ENCODE results near the gene DOK7.
"Not testable (repeated sequence)": the region's sequence is repeated elsewhere in the genome, so short reads cannot be mapped to it uniquely, and the experiment has no call there.

DOK7 gene

DNA sequence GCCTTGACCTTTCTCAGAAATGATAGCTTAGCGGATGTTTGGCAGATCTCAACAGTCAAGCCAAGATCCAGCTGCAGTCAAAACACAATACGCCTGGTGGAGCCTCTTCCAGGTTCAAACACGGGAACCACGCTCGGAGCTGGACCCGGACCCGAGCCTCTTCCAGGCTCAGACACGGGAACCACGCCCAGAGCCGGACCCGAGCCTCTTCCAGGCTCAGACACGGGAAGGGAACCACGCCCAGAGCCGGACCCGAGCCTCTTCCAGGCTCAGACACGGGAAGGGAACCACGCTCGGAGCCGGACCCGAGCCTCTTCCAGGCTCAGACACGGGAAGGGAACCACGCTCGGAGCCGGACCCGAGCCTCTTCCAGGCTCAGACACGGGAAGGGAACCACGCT lies 48.5 kb downstream of the DOK7 start:
- not testable (repeated sequence) for DNase-seq

DNA sequence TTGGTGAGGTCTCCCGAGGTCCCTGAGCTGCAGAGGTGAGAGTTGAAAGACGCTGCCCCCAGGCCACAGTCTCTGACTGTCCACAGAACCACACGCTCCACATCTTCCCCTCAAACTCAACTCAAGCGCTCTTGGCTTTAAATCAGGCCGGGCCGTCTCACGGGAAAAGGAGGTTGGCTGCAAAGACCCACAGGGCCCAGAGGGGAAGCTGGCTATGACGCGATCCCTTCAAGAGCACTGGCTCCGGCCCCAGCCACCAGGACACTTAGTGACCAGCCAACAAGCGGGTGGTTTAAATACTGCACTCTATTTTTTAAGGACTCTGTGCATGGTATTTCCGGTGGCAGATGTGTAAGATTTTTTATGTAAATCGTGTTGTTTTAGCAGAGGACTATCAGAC lies 49.2 kb downstream of the DOK7 start:
- no peak for DNase-seq

DNA sequence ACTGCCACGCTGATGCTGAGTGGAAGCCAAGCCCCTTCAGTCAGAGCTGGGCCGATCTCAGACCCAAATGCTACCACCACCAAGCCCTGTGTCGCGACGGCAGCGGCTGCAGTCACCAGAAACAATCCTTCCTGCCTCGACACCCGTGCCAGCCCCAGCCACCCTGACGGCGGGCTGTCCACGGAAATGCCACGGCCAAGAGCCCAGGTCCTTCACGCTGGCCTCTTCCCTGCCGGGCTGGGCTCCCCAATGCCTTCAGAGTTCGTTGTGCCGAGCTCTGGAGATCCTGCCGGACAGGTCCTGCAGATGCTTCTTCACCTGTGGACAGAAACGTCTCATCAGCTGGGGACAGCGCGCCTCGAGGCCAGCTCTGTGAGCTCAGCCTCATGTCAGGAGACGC lies 49.6 kb downstream of the DOK7 start:
- DNase-seq, result no peak

DNA sequence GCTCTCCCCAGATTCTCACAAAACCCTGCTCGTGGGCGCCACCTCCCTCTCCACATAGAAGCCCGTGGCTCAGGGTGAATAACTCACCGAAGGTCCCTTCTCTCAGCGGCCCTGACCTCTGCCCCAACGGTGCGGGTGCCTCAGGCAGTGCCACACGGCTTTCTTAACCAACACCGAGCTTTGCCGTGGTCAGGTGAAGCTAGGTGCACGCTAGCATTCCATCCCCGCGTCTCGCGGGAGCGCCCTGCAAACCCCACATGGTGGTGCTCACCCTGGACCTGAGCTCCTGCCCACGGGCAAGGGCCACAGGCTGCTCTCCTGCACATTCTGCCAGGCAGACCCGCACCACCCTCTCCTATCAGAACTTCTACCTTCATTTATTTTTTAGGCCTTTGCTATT lies 50.7 kb downstream of the DOK7 start:
- no peak for DNase-seq

DNA sequence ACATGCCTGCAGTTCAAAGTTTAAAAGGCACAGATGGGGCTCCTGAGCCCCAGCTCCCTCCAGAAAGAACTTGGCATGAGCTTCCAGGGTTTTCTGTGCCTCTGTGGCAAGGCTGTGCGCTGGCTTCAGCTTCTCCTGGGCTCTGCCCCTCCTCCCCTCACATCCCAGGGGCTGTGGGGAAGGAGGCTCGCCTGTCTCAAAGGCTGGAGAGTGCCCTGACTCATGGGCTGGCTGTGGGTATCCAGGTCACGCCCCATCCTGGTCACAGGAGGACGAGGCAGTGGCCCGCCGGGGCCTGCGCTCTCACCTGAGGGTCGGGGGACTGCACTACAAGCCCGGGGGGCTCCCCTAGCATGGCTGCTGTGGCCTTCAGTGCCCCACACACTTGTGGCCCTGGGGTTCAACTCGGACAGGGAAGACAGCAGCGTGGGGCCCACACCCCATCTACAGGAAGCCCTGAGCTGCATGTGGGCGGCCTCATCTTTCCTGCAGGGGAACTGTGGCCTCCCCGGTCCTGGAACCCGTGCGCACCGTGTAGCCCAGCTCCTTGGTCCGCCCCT lies 51.2 kb downstream of the DOK7 start:
- no peak for DNase-seq

DNA sequence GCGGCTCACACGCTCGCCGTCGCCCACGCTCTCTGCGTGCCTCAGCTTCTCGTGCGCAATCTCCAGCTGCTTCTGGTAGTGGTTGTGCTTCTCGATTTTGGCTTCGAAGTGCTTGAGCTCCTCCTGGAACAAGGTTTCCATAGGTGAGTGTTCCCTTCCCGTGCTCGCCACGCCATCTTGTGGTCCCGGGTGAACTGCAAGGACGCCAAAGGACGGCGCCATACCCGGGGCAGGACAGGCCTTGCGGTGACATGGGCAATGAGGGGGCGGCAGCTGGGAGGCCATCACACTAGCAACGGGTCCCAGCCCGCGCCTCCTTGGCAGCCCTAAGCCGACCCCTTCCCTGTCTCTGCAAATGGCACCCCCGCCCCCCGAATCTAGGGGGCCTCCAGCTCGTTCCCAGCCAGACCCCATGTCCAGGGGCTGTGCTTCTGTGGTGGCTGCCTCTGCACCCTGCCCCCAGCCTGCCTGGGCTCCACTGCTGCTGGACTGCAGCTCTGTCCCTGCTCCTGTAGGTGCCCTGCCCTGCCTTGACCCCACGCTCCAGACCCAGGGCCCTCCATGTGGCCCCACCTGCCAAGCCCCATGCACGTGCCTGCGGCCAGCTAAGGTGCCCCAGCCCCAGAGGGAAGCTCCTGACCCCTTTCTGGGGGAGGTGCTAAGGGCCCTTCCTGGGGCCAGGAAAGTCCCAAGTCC lies 51.8 kb downstream of the DOK7 start:
- DNase-seq, result no peak

DNA sequence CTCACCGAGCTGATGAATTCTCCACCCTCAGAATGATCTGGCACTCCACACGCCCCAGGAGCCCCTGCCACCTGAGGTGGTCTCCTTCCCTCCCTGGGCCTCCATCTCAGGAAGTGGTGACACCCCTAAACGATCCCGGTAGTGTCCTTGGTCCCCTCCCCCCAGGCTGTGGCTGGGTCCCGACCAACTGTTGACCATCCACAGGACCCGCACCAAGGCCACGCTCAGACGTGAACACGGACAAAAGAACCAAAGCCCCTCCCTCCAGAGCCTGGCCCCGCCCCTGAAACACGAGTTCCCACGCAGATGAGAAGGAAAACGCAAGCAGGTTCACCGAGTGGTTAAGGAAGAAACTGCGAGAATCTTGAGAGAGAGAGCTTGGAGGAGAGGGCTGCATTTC lies 52.5 kb downstream of the DOK7 start:
- no peak for DNase-seq

DNA sequence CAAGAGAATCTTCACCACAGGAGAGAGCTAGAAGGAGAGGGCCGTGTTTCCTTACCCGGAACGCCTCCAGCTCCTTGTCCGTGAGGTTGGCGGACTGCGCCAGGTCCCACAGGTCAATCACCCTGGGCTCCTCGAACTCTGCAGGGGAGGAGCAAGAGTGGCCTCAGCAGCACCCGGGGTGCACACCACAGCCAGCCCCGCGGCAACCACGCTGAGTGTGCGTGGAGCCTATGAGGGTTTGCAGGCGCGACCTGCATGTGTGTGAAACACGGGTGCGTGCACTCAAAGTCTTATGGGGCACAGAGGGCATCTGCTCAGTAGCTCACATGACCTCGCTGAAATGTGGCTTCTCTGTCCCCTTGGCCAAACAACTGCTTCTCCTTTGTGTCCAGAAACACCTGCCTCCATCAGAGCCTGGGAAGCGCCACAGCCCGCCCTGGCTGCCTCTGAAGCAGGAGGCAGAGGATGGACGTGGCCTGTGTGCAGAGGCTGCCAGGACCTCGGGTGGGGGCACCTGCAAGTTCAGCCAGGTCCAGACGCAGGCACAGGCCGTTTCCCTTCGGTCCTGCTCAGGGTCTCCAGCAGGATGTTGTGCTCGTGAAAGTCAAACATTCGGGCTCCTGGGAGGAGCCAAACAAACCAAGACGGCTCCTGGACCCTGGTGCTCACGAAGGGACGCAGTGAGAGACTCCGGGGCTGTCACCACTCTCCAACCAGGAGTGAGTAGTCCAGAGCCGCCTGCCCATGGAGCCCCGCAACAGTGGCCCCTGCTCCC lies 53.1 kb downstream of the DOK7 start:
- DNase-seq, result no peak

DNA sequence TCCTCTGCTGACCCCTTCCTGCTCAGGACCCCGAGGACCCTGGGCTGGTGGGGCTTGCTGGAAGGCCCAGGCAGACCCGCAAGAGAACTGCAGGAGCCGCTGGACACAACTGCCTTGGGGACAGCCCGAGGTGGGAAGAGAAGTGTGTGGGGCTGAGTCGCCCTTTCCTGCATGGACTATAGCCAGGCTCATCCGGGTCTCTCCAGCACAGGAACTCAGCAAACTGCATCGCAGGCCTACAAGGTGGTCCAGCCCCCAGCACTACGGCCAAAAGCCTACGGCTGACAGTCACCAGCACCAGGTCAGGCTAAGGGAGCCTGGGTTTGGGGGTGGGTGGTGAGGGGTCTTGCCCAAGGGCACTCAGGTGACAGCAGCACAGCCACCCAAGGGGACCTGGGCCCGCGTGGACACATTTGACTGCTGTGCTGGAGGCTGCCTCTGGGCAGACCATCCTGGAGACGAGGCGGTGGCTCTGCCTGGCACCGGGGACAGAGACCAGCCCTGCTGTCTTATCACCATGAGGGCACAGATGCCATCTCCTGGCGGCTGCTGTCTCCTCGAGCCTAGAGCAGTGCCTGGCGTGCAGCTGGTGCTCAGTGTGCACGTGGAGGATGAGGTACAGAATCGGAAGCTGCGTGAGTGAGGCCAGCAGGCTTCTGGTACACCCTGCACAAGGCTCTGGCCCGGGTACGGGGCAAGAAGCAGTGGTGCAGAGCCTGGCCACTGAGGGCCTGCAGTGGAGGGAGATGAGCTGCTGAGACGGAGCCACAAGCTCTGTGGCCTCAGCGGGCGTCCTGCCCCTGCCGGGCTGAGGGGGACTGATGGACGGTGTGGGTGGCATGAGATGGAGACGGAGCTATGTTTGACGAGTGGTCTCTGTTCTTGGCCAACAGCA lies 54.0 kb downstream of the DOK7 start:
- DNase-seq, result no peak

DNA sequence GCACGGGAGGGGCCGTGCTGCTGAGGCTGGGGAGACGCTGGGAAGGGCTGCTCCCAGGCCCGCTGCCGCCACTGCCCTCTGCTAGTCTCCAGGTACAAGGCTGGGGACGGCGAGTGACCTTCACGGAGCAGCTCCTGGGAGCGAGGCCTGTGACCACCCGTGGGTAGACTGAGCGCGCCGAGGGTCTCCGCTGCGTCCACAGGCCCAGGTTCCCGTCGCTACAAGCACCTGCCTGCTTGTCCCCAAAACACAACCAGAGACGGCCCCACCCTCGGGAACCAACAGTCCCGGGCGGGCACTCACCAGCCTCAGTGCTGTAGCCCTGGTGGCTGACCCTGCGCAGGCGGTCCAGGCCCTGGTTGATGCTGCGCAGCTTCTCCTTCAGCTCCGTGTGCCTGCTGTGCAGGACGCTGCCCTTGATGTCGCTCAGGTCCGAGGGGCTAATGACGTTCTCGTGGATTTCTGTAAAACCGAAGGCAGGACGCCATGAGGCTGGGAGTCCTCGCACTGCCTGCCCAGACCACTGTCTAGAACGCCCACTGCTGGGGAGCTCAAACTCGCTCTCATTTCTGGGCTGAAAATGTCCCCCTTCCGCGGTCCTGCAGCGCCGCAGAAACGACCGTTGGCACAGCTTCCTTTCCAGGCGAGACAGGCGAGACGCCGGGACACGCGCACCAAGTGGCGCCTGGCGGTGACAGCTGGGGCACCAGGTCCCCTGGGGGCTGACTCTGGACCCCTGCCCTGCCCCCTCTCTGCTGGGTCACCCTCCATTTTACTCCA lies 54.8 kb downstream of the DOK7 start:
- DNase-seq, result no peak

DNA sequence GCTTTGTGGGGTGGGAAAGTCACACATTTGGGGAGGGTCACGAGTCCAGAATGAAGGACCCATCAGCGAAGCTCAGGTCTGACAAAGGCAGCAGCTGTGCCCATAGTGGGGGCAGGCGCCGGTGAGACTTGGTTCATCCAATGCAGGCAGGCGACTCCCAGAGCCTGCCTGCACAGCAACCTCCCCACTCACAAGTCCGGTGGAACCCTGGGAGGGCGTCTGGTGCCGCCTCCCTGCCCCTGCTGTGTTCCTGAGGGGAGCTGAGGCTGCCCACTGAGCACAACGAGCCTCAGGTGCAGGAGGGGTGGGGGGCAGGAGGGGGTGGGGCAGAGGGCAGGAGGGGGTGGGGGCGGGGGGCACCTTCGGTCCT lies 55.4 kb downstream of the DOK7 start:
- DNase-seq, result no peak

DNA sequence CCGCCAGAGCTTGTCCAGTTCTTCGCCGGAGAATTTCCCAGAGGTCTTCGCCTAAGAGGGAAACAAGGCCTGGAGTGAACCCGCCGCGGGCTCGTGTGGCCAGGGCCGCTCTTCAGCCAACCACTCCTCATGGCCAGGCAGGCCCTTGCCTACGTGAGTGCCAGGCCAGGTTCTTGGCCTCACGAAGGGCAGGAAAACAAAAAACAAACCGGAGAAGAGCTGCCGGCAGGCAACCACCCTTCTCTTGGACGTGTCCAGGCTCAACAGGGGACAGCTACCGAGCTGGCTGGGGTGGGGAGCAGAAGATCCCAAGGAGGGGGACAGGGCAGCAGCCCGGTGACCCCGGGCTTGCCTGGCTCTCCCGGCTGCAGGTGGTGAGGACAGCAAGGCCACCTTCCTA lies 55.8 kb downstream of the DOK7 start:
- DNase-seq, result no peak

DNA sequence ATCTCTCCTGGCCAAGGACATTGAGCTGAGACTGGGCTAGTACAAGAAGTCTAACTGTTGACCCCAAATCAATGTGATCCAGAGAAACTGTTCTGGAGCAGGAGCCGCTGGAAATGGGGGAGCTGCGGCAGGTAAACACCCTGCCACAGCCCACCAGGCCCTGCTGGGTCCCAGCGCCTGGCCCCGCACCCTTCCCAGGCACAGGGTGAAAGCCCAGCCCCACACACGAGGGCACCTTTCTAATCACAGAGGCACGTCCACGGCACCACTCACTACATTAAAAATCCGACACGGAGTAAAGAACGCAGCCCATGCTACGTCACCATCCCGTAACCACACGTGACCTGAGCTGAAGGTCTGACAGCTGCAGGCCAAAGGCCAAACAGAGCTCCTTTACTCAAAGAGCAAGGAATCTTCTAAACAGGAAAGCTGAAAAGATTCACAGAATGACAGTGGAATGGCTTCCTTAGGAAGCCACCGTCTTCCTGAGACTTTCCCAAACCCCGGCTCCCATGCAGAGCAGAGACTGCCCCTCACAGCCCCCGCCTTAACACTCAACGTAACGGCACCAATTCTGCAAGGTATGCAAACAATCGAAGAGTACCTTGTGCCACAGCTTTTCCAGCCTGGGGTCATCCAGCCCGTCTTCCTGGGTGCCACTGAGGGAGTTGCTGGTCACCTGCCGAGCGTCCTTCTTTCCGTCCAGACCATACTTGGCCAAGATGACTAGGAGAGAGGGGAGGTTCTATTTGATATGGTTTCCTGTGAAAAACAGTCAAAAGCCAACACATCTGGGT lies 56.6 kb downstream of the DOK7 start:
- no peak for DNase-seq

DNA sequence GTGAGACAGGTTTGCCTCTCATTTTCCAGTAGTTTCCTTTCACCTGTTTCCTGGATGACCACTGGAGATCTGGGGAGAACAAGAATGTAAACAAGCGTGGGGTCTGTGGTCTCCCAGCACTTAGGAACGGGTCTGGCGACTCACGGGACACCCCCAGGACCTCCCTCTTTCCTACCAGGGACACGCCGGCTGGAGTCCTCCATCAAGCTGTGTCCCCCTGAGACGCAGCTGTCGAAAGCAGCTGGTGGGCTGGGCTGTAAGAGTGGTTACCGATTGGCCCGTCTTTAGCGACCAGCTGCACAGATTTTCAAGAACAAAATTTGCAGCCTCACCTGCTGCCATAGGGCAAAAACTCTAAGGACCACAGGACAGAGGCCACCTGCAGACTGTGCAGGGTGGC lies 57.2 kb downstream of the DOK7 start:
- DNase-seq, result no peak

DNA sequence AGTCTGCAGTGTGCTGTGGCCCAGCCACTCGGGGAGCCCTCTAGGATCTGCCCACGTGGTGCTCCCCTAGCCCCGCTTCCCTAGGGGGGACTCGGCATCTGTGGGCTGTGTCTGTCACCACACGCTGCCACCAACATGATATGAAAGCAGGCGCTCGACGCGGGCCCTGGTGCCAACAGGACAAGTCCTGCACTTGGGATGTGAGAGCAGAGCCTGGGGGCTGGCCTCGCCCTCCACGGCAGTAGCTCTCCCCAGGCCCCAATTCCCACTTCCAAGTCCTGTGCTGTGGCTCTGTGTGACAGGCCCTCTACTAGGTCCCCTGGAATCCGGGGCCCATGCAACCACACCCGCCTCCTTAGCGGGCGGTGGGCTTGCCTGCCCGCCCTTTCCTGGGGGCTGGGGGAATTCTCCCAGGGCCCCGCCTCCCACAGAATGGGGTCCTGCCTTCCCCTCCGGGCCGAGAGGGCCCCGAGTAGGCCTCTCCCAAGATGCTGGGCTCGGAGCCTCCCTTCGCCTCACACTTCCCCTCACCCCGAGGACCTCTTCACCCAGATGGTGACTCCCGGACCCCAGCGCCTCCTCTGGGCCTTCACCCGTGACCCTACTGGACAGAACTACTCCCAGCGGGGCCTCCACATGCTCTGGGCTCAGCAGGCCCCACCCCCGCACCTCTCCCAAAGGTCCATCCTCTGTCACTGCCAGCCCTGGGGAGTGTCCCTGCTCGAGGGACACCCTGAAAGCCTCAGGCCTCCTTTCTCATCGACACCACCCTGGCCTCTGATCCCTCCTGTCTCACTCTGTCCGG lies 57.9 kb downstream of the DOK7 start:
- no peak for DNase-seq

DNA sequence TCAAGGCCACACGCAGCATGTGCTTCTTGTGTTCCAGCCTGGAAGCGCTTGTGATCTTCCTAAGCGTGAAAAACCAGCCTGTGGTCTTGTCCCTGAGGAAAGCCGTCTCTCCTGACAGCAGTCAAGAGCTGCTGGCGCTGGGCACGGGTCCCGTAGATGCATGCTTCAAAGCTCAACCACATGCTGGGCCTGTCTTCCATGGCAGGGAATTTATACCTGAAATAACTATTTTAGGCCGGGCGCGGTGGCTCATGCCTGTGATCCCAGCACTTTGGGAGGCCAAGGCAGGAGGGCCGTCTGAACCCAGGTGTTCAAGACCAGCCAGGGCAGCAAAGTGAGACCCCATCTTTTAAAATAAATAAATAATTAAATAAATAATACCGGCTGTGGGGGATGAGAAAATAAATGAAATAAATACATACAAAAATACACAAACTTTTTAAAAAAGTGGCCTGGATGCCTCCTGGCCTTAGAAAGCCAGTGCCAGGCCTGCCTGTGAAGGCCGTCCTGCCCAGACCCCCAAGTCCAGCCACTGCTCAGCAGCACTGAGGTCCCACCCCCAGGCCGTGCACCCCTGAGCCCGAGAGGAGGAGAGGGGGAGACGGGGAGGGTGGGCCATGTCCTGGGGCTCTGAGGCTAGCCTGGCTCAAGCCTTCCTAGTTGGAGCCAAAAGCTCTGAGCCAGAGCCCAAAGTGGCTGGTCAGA lies 58.7 kb downstream of the DOK7 start:
- DNase-seq, result no peak

DNA sequence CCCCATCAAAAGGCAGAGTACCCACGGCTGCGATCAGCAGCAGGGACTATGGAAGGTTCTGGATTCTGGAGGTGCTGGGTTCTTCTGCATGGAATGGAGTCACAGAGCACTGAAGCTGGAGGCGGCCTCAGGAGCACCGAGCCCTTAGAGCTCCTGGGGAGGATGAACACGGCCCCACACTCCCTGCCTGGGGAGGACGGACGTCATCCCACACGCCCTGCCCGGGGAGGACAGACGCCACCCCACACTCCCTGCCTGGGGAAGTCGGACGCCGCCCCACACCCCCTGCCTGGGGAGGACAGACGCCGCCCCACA lies 59.2 kb downstream of the DOK7 start:
- DNase-seq, result no peak

DNA sequence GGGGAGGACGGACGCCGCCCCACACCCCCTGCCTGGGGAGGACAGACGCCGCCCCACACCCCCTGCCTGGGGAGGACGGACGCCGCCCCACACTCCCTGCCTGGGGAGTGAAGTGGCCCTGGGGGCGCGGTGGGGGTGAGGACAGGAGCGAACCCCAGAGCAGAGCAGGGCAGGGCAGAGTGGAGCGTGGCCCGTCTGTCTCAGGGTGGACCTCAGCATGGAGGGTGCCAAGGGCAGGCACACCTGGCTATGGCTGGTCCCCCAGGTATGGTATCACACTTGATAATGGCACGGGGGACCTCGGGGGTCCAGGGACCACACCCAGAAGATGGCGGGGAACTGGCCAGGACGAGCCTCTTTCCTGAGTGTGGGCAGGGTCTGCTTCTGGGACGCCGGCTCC lies 59.5 kb downstream of the DOK7 start:
- DNase-seq, result no peak

DNA sequence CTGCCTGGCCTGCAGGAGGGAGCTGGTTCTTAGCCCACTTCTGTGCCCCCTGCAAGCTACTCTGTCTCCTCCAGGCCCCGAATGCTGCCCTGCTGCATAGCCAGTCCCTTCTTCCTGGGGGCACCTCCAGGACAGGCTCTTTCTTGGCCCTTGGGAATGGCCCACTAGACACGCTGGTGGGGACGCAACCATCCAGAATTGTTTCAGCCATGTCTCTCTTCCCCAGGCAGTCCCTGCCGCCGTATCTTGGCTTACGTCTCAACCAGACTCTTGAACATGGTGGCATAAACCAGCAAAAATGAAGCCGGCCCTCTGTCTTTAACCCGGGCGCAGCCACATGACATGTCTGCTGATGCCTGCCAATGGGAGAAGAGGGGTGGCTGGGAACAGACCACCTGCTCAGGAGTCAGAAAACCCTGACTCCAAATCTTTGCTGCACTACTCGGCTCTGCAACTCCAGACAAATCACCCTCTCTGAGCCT lies 60.1 kb downstream of the DOK7 start:
- DNase-seq, result no peak

DNA sequence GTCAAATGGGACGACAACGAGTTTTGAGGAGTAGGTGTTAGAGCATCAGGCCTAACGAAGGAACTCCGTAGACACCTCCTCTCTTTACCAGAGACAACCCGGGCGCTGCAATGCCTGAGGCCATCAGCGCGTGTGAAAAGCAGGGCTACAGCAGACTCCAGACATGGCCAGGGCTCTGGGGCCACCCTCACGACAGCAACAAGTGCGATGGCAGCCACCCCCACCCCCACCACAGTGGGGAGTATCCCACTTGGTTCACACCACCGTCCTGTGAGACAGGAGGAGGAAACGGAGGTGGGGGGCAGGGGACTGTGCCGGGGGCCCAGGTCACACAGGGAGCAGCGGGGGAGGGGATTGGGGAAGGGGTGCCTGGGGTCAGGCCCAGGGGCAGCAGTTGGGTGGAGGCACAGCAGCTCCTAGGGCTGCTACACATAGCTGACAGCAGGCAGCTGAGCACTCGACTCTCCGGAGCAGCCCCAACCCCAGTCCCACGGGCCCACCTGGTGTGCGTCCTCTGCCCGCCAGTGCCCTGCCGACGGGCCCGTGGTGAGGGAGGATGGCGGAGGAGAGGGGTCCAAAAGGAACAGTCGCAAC lies 60.6 kb downstream of the DOK7 start:
- no peak for DNase-seq
